Calu3 (cell line): ENCODE data around the gene ABCD2. TPM values are rescaled to one million over a fixed set of nuclear protein-coding genes. Genes with fewer than 3 reads are reported as not detected.

ENCODE experiments used
- BruUV-seq: library from RNA; stranded (reverse); fragments of 400-500 nt; replicated peaks from 2 replicates; lab custom pipeline; 2021; lab: Mats Ljungman, UMichigan
- CTCF ChIA-PET: fragments of 300-600 bp; sonication (Branson Sonifier 250); formaldehyde crosslinking; loops from one replicate; lab custom pipeline; 2022; ENCODE audit warnings: antibody characterized with exemption; lab: Charles Lee
- DNase-seq: peaks from one replicate; pipeline ENCODE4 v3.0.0; 2022
- H3K27ac Mint-ChIP-seq: one replicate; pipeline ENCODE4 v1.8.0; 2022; ENCODE audit warnings: mixed read lengths; ENCODE audit not compliant: unreplicated experiment
- H3K27me3 Mint-ChIP-seq: one replicate; pipeline ENCODE4 v1.8.0; 2022; ENCODE audit warnings: mixed read lengths; ENCODE audit not compliant: unreplicated experiment
- H3K36me3 Mint-ChIP-seq: one replicate; pipeline ENCODE4 v1.8.0; 2022; ENCODE audit warnings: mild to moderate bottlenecking, moderate library complexity, mixed read lengths; ENCODE audit not compliant: insufficient read depth, unreplicated experiment
- H3K4me1 Mint-ChIP-seq: one replicate; pipeline ENCODE4 v1.8.0; 2022; ENCODE audit warnings: mild to moderate bottlenecking, low read depth, mixed read lengths; ENCODE audit not compliant: unreplicated experiment
- H3K4me3 Mint-ChIP-seq: one replicate; pipeline ENCODE4 v1.8.0; 2022; ENCODE audit warnings: mild to moderate bottlenecking, low read depth, moderate library complexity, mixed read lengths; ENCODE audit not compliant: unreplicated experiment
- H3K9me3 Mint-ChIP-seq: one replicate; pipeline ENCODE4 v1.8.0; 2022; ENCODE audit warnings: low read depth, mixed read lengths; ENCODE audit not compliant: unreplicated experiment
- CTCF ChIP-seq: fragments of 200-600 bp; IDR thresholded peaks from one replicate; pipeline ENCODE4 v1.8.0; 2022; ENCODE audit warnings: antibody characterized with exemption; ENCODE audit not compliant: unreplicated experiment
- intact Hi-C: fragments of 100-400 bp; cut with micrococcal nuclease; formaldehyde crosslinking; loops from one replicate; pipeline ENCODE4 v1.10.0; 2022; ENCODE audit not compliant: unreplicated experiment
- total RNA-seq: library from RNA; stranded (reverse); gene quantifications from 2 replicates; pipeline ENCODE4 v1.2.3, GENCODE V29; 2022

Gene ABCD2
- total RNA-seq, 1 experiment from 2014 or later: not detected

GRCh38 chr12:39613525-39613924 lies 6.1 kb downstream of the ABCD2 start:
- BruUV-seq: no TSS peak
- TF ChIP-seq CTCF: no peak
- no peaks in the 10 kb centered on the region for H3K27me3 Mint-ChIP-seq
- no peak for DNase-seq
- no peaks in the 10 kb centered on the region for H3K4me1 Mint-ChIP-seq
- no peak overlapping the region for H3K4me3 Mint-ChIP-seq
- H3K36me3 Mint-ChIP-seq: no peaks in the 10 kb centered on the region
- CTCF ChIA-PET: no interaction called here
- H3K9me3 Mint-ChIP-seq: no peaks in the 10 kb centered on the region
- H3K27ac Mint-ChIP-seq: no peak overlapping the region
- intact Hi-C loops: no loop called here

- Mint-ChIP-seq H3K36me3 (no peaks in the 10 kb centered on the region), H3K4me3 (no peak overlapping the region), H3K27me3 (no peaks in the 10 kb centered on the region), H3K4me1 (no peaks in the 10 kb centered on the region), H3K27ac (no peak overlapping the region), H3K9me3 (no peaks in the 10 kb centered on the region)
- CTCF ChIA-PET: no interaction called here
- no TSS peak for BruUV-seq
- TF ChIP-seq CTCF: no peak
- intact Hi-C loops: no loop called here
- no peak for DNase-seq
Observed at GRCh38 chr12:39612250-39612649, 7.4 kb downstream of the ABCD2 start.

- BruUV-seq: no TSS peak
- intact Hi-C loops: no loop called here
- H3K27me3 Mint-ChIP-seq: no peaks in the 10 kb centered on the region
Observed at GRCh38 chr12:39611818-39612217, 7.8 kb downstream of the ABCD2 start.

GRCh38 chr12:39610436-39611025 lies 9.1 kb downstream of the ABCD2 start:
- H3K27ac Mint-ChIP-seq: no peak overlapping the region
- intact Hi-C loops: no loop called here
- CTCF ChIA-PET: no interaction called here
- DNase-seq: no peak
- peaks cover 14% of the 10 kb centered on the region for H3K4me1 Mint-ChIP-seq
- H3K36me3 Mint-ChIP-seq: no peaks in the 10 kb centered on the region
- TF ChIP-seq CTCF: no peak
- H3K9me3 Mint-ChIP-seq: no peaks in the 10 kb centered on the region
- H3K27me3 Mint-ChIP-seq: no peaks in the 10 kb centered on the region
- BruUV-seq: no TSS peak
- no peak overlapping the region for H3K4me3 Mint-ChIP-seq

More at GRCh38 chr12:39611818-39612217, 7.8 kb downstream of the ABCD2 start:
- H3K27ac Mint-ChIP-seq: no peak overlapping the region
- H3K36me3 Mint-ChIP-seq: no peaks in the 10 kb centered on the region
- DNase-seq: no peak
- H3K9me3 Mint-ChIP-seq: no peaks in the 10 kb centered on the region
- no peak overlapping the region for H3K4me3 Mint-ChIP-seq
- TF ChIP-seq CTCF: no peak
- H3K4me1 Mint-ChIP-seq: peaks cover under 1% of the 10 kb centered on the region
- CTCF ChIA-PET: no interaction called here
